ENCODE results near the gene SH3GL3. TPM values are rescaled to one million over a fixed set of nuclear protein-coding genes. Genes with fewer than 3 reads are reported as not detected.

The SH3GL3 gene
- not detected for total RNA-seq
- long read RNA-seq: 0 reads

GRCh38 chr15:83446904-83447709 lies at the start of gene SH3GL3:
Gene SH3GL3 (plus strand): TSS chr15:83447341. CDS start chr15:83447534, 193 bp downstream.
- peak within 1 kb of the TSS; percentile 65 for H3K4me3 ChIP-seq
- no peaks in the 10 kb centered on the region for H3K36me3 ChIP-seq
- H3K27me3 ChIP-seq (ENCODE audit: low read depth): peaks cover 51% of the 10 kb centered on the region
- peaks cover 18% of the 10 kb centered on the region for H3K4me1 ChIP-seq
- intact Hi-C loops (cut with micrococcal nuclease): no loop called here
- TF ChIP-seq, protein P1, sequence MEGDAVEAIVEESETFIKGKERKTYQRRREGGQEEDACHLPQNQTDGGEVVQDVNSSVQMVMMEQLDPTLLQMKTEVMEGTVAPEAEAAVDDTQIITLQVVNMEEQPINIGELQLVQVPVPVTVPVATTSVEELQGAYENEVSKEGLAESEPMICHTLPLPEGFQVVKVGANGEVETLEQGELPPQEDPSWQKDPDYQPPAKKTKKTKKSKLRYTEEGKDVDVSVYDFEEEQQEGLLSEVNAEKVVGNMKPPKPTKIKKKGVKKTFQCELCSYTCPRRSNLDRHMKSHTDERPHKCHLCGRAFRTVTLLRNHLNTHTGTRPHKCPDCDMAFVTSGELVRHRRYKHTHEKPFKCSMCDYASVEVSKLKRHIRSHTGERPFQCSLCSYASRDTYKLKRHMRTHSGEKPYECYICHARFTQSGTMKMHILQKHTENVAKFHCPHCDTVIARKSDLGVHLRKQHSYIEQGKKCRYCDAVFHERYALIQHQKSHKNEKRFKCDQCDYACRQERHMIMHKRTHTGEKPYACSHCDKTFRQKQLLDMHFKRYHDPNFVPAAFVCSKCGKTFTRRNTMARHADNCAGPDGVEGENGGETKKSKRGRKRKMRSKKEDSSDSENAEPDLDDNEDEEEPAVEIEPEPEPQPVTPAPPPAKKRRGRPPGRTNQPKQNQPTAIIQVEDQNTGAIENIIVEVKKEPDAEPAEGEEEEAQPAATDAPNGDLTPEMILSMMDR (IDR thresholded peaks at IDR 0.05; ENCODE audit: borderline replicate concordance): peak; percentile 32
- H3K27ac ChIP-seq (replicated peaks): no peak within 1 kb of the TSS
- peak; percentile 76 for DNase-seq
- H3K9me3 ChIP-seq (replicated peaks): no peaks in the 10 kb centered on the region

DNA sequence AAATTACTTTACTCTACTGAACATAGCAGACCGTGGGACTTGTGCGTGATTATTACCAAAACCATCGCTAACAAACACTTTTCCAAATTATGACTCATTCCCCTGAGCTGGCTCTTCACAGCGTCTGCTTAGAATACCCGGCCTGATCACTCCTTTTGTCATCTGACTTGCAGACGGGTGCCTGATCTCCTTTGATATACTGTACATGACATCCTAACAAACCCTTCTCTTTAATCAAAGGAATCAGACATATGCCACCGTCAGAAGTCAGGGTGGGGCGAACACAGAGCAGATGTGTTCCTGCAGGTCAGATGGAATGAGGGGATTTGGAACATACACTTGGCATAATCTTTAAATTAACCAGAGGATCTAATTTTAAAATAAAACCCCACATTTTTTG lies 48.5 kb upstream of the SH3GL3 start:
- Histone ChIP-seq H3K27me3 (ENCODE audit: low read depth) (peaks cover 69% of the 10 kb centered on the region), H3K27ac (replicated peaks) (no peak overlapping the region), H3K9me3 (replicated peaks) (no peaks in the 10 kb centered on the region), H3K36me3 (no peaks in the 10 kb centered on the region), H3K4me1 (peaks cover 6% of the 10 kb centered on the region), H3K4me3 (no peak overlapping the region)
- DNase-seq: no peak
- TF ChIP-seq, protein P1 (IDR thresholded peaks at IDR 0.05; ENCODE audit: borderline replicate concordance): no peak
- intact Hi-C loops (cut with micrococcal nuclease): no loop called here

- intact Hi-C loops (cut with micrococcal nuclease): no loop called here
- Histone ChIP-seq H3K36me3 (no peaks in the 10 kb centered on the region), H3K27ac (replicated peaks) (no peak overlapping the region), H3K4me1 (peaks cover 9% of the 10 kb centered on the region), H3K9me3 (replicated peaks) (no peaks in the 10 kb centered on the region), H3K4me3 (no peak overlapping the region), H3K27me3 (ENCODE audit: low read depth) (peaks cover 17% of the 10 kb centered on the region)
- TF ChIP-seq, protein P1 (IDR thresholded peaks at IDR 0.05; ENCODE audit: borderline replicate concordance): no peak
- peak; percentile 55 for DNase-seq
These were observed 43.0 kb upstream of the SH3GL3 start for GRCh38 chr15:83404121-83404520.

DNA sequence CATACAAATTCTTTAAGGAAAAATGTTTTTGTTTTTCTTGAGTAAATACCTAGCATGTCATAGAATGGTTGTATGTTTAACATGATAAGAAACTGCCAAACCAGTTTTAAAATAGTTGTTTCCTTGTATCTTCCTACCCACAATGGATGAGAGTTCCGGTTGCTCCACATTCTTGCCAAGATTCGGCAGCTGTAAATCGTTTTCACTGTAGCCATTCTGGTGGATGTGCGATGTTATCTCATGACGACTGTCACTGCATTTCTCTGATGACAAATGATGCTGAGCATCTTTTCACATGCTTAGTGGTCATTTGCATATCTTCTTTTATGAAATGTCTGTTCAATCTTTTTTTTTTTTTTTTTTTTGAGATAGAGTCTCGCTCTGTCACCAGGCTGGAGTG lies 36.6 kb upstream of the SH3GL3 start:
- no peak for DNase-seq
- Histone ChIP-seq H3K4me3 (no peak overlapping the region), H3K27me3 (ENCODE audit: low read depth) (peaks cover 32% of the 10 kb centered on the region), H3K36me3 (no peaks in the 10 kb centered on the region), H3K4me1 (no peaks in the 10 kb centered on the region), H3K27ac (replicated peaks) (no peak overlapping the region), H3K9me3 (replicated peaks) (no peaks in the 10 kb centered on the region)
- intact Hi-C loops (cut with micrococcal nuclease): no loop called here
- TF ChIP-seq, protein P1 (IDR thresholded peaks at IDR 0.05; ENCODE audit: borderline replicate concordance): no peak

GRCh38 chr15:83413054-83413719 lies 34.0 kb upstream of the SH3GL3 start:
- no peaks in the 10 kb centered on the region for H3K9me3 ChIP-seq (replicated peaks)
- H3K4me3 ChIP-seq: no peak overlapping the region
- DNase-seq: no peak
- TF ChIP-seq, protein P1 (IDR thresholded peaks at IDR 0.05; ENCODE audit: borderline replicate concordance): no peak
- H3K27ac ChIP-seq (replicated peaks): no peak overlapping the region
- intact Hi-C loops (cut with micrococcal nuclease): no loop called here
- no peaks in the 10 kb centered on the region for H3K36me3 ChIP-seq
- no peaks in the 10 kb centered on the region for H3K4me1 ChIP-seq
- peaks cover 32% of the 10 kb centered on the region for H3K27me3 ChIP-seq (ENCODE audit: low read depth)

All from left ventricle myocardium inferior (tissue), 1 donor.